C4-2B (cell line): ENCODE data around the gene SLX4IP.

Experiments
- H3K27ac ChIP-seq: fragments of 450-650 bp; 2 replicates; pipeline ENCODE4 v1.5.1; 2017
- CTCF ChIP-seq: fragments of 450-650 bp; conservative IDR thresholded peaks from 2 replicates; pipeline ENCODE4 v1.5.1; 2017; ENCODE audit warnings: mild to moderate bottlenecking
- ZFX ChIP-seq: fragments of 450-650 bp; IDR thresholded peaks from 2 replicates; pipeline ENCODE4 v1.6.1; 2017

The SLX4IP gene

GRCh38 chr20:10651227-10651990 is 216.3 kb downstream of the SLX4IP start:
- TF ChIP-seq CTCF (no peak), ZFX (no peak)
- H3K27ac ChIP-seq = no peak overlapping the region

- no peak for TF ChIP-seq ZFX
- H3K27ac ChIP-seq = no peak overlapping the region
Observed at GRCh38 chr20:10652185-10652584, 217.1 kb downstream of the SLX4IP start.

- no peak for TF ChIP-seq ZFX
- TF ChIP-seq CTCF = no peak
- no peak overlapping the region for H3K27ac ChIP-seq
Observed at GRCh38 chr20:10652660-10653261, 217.7 kb downstream of the SLX4IP start.

GRCh38 chr20:10653599-10654249 is 218.6 kb downstream of the SLX4IP start:
- H3K27ac ChIP-seq = no peak overlapping the region
- TF ChIP-seq CTCF = no peak
- no peak for TF ChIP-seq ZFX

- H3K27ac ChIP-seq = no peak overlapping the region
- TF ChIP-seq CTCF = no peak
- TF ChIP-seq ZFX = no peak
Observed at GRCh38 chr20:10654250-10654610, 219.1 kb downstream of the SLX4IP start.

GRCh38 chr20:10654630-10655029 is 219.5 kb downstream of the SLX4IP start:
- H3K27ac ChIP-seq = no peak overlapping the region
- TF ChIP-seq ZFX (no peak), CTCF (no peak)

GRCh38 chr20:10655720-10656669 is 220.9 kb downstream of the SLX4IP start:
- TF ChIP-seq CTCF (no peak), ZFX (no peak)
- H3K27ac ChIP-seq = no peak overlapping the region
